Common myeloid progenitor, CD34-positive (primary cell): ENCODE data around the gene ANKRD23.

Source experiments
- CTCF ChIA-PET: fragments of 350-600 bp; sonication (Branson Sonifier 250); formaldehyde crosslinking; loops from one replicate; lab custom pipeline; 2021; ENCODE audit warnings: antibody characterized with exemption; lab: Charles Lee
- POLR2A ChIA-PET: fragments of 350-600 bp; sonication (Branson Sonifier 250); formaldehyde crosslinking; loops from one replicate; lab custom pipeline; 2021; ENCODE audit warnings: antibody characterized with exemption; lab: Charles Lee
- DNase-seq, 3 donors: peaks; one replicate each; pipeline versions ENCODE4 v3.0.0 to v3.0.0-alpha.2; 2013
- H3K27ac ChIP-seq, 2 experiments: 1 replicate in 1 of 2; 2 replicates in 1 of 2; pipeline ENCODE4 v1.7.0; 2013; ENCODE audit warnings: inconsistent platforms in 2 of 2, low read length in 2 of 2, mild to moderate bottlenecking in 2 of 2, low read depth in 1 of 2, moderate library complexity in 1 of 2; ENCODE audit not compliant: severe bottlenecking in 2 of 2, insufficient read depth in 1 of 2, poor library complexity in 1 of 2
- H3K27me3 ChIP-seq, 5 experiments: replicated peaks in 2 of 5; 1 replicate in 3 of 5; 2 replicates in 2 of 5; pipeline versions ENCODE4 v1.6.1 to v1.7.0; 2013; ENCODE audit warnings: low read length in 4 of 5, mild to moderate bottlenecking in 2 of 5, moderate library complexity in 2 of 5, inconsistent platforms in 1 of 5; ENCODE audit not compliant: insufficient read depth in 5 of 5, control insufficient read depth in 4 of 5
- H3K36me3 ChIP-seq, 4 experiments: 1 replicate in 2 of 4; 2 replicates in 2 of 4; pipeline versions ENCODE4 v1.6.1 to v1.7.0; 2013; ENCODE audit warnings: low read length in 3 of 4, control low read depth in 1 of 4, mild to moderate bottlenecking in 1 of 4; ENCODE audit not compliant: control insufficient read depth in 4 of 4, insufficient read depth in 4 of 4
- H3K4me1 ChIP-seq, 4 experiments: 1 replicate in 3 of 4; 2 replicates in 1 of 4; pipeline versions ENCODE4 v1.6.1 to v1.7.1; 2013; ENCODE audit warnings: low read length in 3 of 4, mild to moderate bottlenecking in 3 of 4, control low read depth in 1 of 4, inconsistent platforms in 1 of 4, moderate library complexity in 1 of 4; ENCODE audit not compliant: control insufficient read depth in 4 of 4, insufficient read depth in 4 of 4; ENCODE audit errors: control extremely low read depth in 1 of 4
- H3K4me3 ChIP-seq, 7 experiments: 1 replicate in 4 of 7; 2 replicates in 3 of 7; pipeline versions ENCODE4 v1.5.1 to v1.7.0; 2013; ENCODE audit warnings: mild to moderate bottlenecking in 7 of 7, low read length in 6 of 7, moderate library complexity in 6 of 7, inconsistent platforms in 2 of 7, low read depth in 2 of 7, control low read depth in 1 of 7; ENCODE audit not compliant: insufficient read depth in 4 of 7, control insufficient read depth in 1 of 7; ENCODE audit errors: extremely low read depth in 1 of 7
- H3K9me3 ChIP-seq, 5 experiments: 1 replicate in 4 of 5; 2 replicates in 1 of 5; pipeline versions ENCODE4 v1.6.1 to v1.7.1; 2013; ENCODE audit warnings: low read length in 4 of 5, mild to moderate bottlenecking in 2 of 5, inconsistent platforms in 1 of 5, low read depth in 1 of 5, moderate library complexity in 1 of 5; ENCODE audit not compliant: control insufficient read depth in 4 of 5, insufficient read depth in 2 of 5; ENCODE audit errors: control extremely low read depth in 1 of 5
- WGBS: methylation state at CpG from one replicate; pipeline ENCODE4 v1.1.5; 2013; ENCODE audit not compliant: insufficient coverage; 5-methylcytosine and 5-hydroxymethylcytosine counted together

The ANKRD23 gene

GRCh38 chr2:96830044-96830562 lies 13.7 kb downstream of the ANKRD23 start:
- no peak for DNase-seq
- no peaks in the 10 kb centered on the region for H3K27me3 ChIP-seq
- CTCF ChIA-PET: interaction anchor here (2.1 kb wide), 1 partner anchor 28 kb away, joined by 4 read pairs; the partner anchor contains the start of gene ANKRD39
- H3K9me3 ChIP-seq: no peaks in the 10 kb centered on the region
- POLR2A ChIA-PET: no interaction called here
- no peak overlapping the region for H3K4me3 ChIP-seq
- no peaks in the 10 kb centered on the region for H3K4me1 ChIP-seq
- peaks cover 21 to 92% (median 68%) of the 10 kb centered on the region in 4 experiments for H3K36me3 ChIP-seq
- WGBS: 81% methylated on average over 4 of the region's 5 CpGs
- peak overlapping the region in 1 of 2 experiments; percentile 34 for H3K27ac ChIP-seq

GRCh38 chr2:96828874-96829273 lies 14.9 kb downstream of the ANKRD23 start:
- no peak for DNase-seq
- H3K36me3 ChIP-seq: peaks cover 20 to 90% (median 72%) of the 10 kb centered on the region in 4 experiments
- H3K9me3 ChIP-seq: no peaks in the 10 kb centered on the region
- CTCF ChIA-PET: interaction anchor here (0.6 kb wide), 1 partner anchor 267 kb away, joined by 4 read pairs; no protein-coding TSS in a partner anchor
- POLR2A ChIA-PET: no interaction called here
- no peak overlapping the region for H3K4me3 ChIP-seq
- H3K4me1 ChIP-seq: no peaks in the 10 kb centered on the region
- no peak overlapping the region for H3K27ac ChIP-seq
- no peaks in the 10 kb centered on the region for H3K27me3 ChIP-seq
- WGBS: 91% methylated on average over 7 of the region's 13 CpGs

- 98% methylated on average over 14 of the region's 14 CpGs for whole genome bisulfite sequencing
- DNase-seq: no peak
- Histone ChIP-seq H3K36me3 (peaks cover 18 to 89% (median 73%) of the 10 kb centered on the region in 4 experiments), H3K4me1 (no peaks in the 10 kb centered on the region), H3K4me3 (no peak overlapping the region), H3K27ac (no peak overlapping the region), H3K9me3 (no peaks in the 10 kb centered on the region), H3K27me3 (no peaks in the 10 kb centered on the region)
- POLR2A ChIA-PET: no interaction called here
- CTCF ChIA-PET: interaction anchor here (0.6 to 0.9 kb wide), 2 partner anchors 11 to 267 kb away, joined by 3 to 4 read pairs; no protein-coding TSS in a partner anchor
Observed at GRCh38 chr2:96828436-96828835, 15.4 kb downstream of the ANKRD23 start.

- no peaks in the 10 kb centered on the region for H3K9me3 ChIP-seq
- H3K4me3 ChIP-seq: no peak overlapping the region
- H3K27me3 ChIP-seq: no peaks in the 10 kb centered on the region
- 95% methylated on average over 19 of the region's 22 CpGs for WGBS
- ChIA-PET POLR2A (no interaction called here), CTCF (no interaction called here)
- no peak overlapping the region for H3K27ac ChIP-seq
- H3K4me1 ChIP-seq: no peaks in the 10 kb centered on the region
- no peak for DNase-seq
- H3K36me3 ChIP-seq: peaks cover 12 to 85% (median 63%) of the 10 kb centered on the region in 4 experiments
Observed at GRCh38 chr2:96826546-96827278, 17.1 kb downstream of the ANKRD23 start.

- no peak overlapping the region for H3K27ac ChIP-seq
- no peak overlapping the region for H3K4me3 ChIP-seq
- WGBS: 92% methylated on average over 14 of the region's 14 CpGs
- POLR2A ChIA-PET: no interaction called here
- no peaks in the 10 kb centered on the region for H3K27me3 ChIP-seq
- no peaks in the 10 kb centered on the region for H3K9me3 ChIP-seq
- no peak for DNase-seq
- peaks cover 12 to 76% (median 61%) of the 10 kb centered on the region in 4 experiments for H3K36me3 ChIP-seq
- CTCF ChIA-PET: no interaction called here
- peaks cover 0 to 14% (median 2%) of the 10 kb centered on the region in 4 experiments for H3K4me1 ChIP-seq
Observed at GRCh38 chr2:96825057-96825456, 18.8 kb downstream of the ANKRD23 start.

GRCh38 chr2:96824079-96824870 lies 19.5 kb downstream of the ANKRD23 start:
- POLR2A ChIA-PET: no interaction called here
- Histone ChIP-seq H3K9me3 (no peaks in the 10 kb centered on the region), H3K4me3 (no peak overlapping the region), H3K27me3 (no peaks in the 10 kb centered on the region), H3K36me3 (peaks cover 12 to 74% (median 59%) of the 10 kb centered on the region in 4 experiments), H3K4me1 (peaks cover under 1 to 21% (median 7%) of the 10 kb centered on the region in 4 experiments), H3K27ac (no peak overlapping the region)
- 96% methylated on average over 4 of the region's 6 CpGs for WGBS
- DNase-seq: no peak
- CTCF ChIA-PET: interaction anchor here (0.6 to 1.0 kb wide), 2 partner anchors 18 to 338 kb away, joined by 3 read pairs; no protein-coding TSS in a partner anchor
